HK-2 (cell line): ENCODE results near the gene ASB7.
"Not testable (repeated sequence)": the region's sequence is repeated elsewhere in the genome, so short reads cannot be mapped to it uniquely, and the experiment has no call there.

ENCODE experiments used
- DNase-seq: peaks from one replicate; pipeline ENCODE4 v3.0.0-alpha.2; 2018; ENCODE audit not compliant: unreplicated experiment

The ASB7 gene

DNA sequence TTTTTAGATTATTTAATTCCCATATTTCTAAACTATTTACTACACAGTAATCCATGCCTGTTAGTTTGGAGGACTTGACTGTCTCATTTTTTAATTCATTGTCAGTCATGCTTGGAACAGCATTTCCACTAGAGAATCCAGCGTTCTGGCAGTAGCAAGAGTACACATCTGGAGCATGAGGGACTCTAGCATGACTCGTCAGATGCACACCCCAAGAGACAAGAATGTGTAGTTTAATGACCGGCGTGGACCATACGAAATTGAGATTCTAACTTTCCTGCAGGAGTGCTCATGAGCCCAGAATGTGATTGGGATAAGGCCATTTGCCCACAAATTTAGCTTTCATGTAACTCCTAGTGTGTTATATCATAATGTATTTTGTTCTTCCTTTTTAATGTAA, 48.9 kb downstream of the ASB7 start:
- DNase-seq: no peak

GRCh38 chr15:100652116-100652515, 49.7 kb downstream of the ASB7 start:
- DNase-seq: no peak

- no peak for DNase-seq
Observed at GRCh38 chr15:100653608-100654007, 51.2 kb downstream of the ASB7 start.

- DNase-seq: no peak
Observed at GRCh38 chr15:100658895-100659294, 56.5 kb downstream of the ASB7 start.

DNA sequence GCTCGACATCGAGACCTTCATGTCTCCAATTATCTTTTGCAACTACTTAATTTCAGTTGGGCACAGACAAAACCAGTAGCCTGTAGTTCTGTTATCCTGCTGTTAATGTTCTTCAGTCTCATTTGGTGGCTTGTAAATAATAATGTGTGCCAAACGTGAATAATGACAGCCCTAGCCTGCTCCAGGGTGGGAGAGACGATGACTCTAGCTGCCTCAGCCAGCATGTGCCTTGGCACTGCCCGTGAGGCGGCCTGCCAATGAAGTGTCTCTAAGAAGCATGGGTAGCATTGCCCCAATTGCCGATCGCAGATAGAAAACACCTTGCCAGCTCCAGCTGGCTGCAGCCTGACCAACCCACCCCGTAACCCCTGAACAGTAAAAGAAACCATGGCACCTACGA, 58.8 kb downstream of the ASB7 start:
- no peak for DNase-seq

DNA sequence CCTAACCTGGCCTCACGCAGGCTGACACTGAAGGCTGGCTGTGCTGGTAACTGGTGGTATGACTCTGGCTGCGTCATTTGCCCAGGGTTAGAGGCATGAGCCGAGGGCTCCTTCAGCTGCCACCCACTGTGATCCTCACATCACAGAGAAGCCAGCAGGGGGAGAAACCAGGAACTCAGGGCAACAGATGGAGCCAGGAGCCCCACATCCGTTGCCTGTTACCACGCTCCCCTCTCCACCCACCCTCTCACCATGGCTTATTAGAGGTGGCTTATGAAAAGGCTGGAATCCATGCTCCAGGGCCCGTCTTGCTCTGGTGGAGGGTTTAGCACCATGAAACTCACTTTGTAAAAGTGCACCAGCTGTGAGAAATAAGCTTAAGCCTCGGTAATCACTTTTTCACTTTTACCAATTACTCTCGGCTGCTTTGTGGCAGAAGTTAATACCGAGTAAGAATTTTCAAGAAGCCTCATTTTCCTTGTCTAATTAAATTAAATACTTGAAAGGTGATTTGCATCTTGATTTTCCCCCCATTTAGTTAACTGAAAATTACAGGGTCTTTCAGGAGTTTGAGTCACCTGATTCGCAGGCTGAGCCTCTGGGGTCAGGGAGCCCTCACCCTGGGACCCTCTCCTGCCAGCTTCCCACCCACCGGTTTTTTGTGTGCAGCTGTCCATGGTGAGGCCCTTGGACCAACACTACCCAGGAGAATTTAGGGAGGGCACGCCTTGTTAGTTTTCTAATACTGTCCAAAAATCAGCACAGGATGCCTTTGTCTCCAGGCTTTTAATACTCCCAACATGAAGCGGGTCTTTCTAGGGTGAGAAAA, 60.9 kb downstream of the ASB7 start:
- no peak for DNase-seq

GRCh38 chr15:100663915-100664281, 61.5 kb downstream of the ASB7 start:
- DNase-seq: no peak

- no peak for DNase-seq
Observed at GRCh38 chr15:100665570-100665969, 63.2 kb downstream of the ASB7 start.

DNA sequence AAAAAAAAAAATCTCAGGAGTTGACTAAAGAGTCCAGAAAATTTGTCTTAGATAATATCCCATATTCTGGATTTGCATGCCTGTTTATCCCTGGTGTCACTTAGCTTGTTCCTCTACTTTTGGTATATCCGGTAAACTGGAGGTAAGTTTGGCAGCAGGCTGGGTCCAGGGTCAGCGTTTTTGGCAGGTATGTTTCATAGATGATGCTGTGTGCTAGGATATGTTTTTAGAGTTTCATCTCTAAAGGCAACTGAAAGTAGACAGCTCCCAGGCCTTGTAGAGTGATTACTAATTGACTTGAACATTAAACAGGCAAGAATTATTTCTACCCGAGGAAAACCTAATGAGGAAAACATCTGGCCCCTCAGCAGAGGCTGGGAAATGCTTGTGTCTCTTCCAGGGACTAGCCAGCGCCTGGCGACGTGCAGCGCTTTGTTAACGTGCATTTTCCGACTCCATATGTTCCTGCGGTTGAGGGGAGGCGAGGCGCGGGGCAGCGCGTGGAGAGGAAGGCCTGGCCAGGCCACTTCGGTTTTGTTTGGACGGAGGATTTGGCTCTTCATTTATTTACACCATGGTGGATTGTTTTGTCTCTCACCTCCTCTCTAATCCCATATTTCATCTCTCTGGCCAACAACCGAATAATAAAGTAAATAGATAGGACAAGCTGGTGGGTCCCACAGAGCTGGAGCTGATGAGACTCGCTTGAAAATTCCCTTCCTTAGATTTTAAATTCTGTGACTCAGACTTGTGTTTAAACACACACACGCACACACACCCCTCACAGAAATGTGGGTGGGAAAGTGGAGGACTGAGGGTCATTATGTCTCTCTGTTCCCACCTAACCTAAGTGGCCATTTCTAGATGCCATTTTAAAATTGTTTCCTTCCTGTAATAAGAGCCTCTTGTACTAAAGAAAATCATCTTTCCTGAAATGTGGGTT, 65.3 kb downstream of the ASB7 start:
- no peak for DNase-seq

- DNase-seq: no peak
Observed at GRCh38 chr15:100668348-100668745, 66.0 kb downstream of the ASB7 start.

DNA sequence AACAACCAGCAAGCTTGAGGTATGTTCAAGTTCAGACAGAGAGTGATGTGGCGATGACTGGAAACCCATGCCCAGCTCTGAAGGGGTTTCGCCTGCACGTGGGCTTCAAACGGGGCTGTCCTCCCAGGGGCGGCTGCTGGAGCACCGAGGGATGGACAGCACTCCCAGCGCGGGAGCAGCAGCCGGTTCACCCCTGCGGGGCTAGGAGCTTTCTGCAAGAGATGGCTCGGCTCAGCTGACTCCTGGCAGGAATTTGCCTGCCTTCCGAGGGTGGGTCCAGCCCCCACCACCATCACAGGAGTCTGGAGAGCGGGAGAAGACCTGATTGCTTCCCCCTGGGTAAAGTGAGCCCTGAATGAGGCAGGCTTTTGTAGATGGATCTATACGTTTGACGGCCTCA, 66.9 kb downstream of the ASB7 start:
- DNase-seq: no peak

GRCh38 chr15:100670505-100671021, 68.2 kb downstream of the ASB7 start:
- DNase-seq: no peak

DNA sequence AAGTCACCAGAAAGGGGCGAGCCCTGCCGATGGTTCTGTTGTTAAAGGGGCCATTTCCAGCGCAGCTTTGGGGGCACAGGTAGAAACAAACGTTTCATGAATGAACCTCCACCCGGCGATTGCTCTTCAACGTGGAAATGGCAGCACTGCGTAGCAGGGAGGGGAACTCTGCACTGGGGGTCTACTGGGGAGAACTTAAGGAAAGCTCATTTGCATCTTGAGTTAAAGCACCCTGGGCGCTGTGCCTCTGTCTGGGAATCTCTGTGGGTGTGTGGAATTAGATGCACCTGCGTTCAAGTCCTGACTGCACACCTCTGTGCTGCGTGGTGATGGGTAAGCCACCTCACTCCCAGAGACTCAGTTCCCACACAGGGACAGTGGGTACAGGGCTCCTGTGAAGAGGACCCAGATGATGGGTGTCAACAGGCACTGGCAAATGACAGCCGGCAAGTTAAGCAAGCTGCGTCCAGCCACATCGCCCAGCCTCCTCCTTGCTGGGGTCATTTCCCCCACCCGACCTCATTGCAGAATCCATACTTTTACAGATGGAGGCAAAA, 68.8 kb downstream of the ASB7 start:
- DNase-seq: no peak

GRCh38 chr15:100671858-100672543, 69.6 kb downstream of the ASB7 start:
- DNase-seq: no peak

GRCh38 chr15:100672959-100673358, 70.6 kb downstream of the ASB7 start:
- no peak for DNase-seq

DNA sequence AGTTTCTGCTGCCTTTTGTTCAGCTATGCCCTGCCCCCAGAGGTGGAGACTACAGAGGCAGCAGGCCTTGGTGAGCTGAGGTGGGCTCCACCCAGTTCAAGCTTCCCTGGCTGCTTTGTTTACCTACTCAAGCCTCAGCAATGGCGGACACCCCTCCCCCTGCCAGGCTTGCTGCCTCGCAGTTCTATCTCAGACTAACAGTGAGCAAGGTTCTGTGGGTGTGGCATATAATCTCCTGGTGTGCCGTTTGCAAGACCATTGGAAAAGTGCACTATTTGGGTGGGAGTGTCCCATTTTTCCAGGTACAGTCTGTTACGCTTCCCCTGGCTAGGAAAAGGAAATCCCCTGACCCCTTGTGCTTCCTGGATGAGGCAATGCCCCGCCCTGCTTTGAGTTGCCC, 76.8 kb downstream of the ASB7 start:
- DNase-seq: not testable (repeated sequence)

DNA sequence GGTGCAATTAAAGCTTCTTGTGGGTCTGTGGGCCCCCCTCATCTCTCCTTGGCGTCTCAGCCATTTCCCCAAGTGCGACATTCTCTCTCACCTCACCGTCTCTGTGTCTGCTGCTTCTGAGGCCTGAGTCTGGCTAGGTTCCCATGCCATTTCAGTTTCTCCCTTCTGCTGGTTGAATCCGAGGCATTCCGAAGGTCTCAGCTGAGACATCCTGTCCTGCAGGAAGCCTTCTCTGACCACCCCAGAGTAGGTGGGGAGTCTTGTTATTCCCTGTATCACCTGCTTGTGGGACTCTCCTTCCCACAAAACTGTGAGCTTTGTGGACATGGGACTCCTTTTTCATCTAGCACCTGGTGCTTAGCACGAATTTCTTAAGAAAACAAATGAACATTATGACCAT, 78.3 kb downstream of the ASB7 start:
- no peak for DNase-seq

DNA sequence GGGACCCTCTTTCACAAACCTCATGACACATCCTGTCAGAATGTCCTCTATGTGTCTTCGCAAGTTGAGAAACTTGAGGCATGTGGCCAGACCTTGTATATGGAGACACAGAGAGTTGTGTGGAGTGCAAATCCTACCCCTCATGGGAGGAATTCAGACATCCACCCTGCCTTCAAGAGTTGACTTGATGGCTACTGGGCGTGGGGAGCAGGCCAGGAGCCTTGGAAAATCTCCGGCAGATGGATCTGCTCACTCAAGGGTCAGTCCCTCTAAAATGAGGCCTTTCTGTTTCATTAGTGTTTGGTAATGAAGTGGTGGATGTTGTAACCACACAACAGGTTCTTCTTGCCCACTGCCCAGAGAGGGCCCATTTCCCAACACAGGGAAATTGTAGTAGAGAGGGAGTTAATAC, 79.0 kb downstream of the ASB7 start:
- no peak for DNase-seq

GRCh38 chr15:100682468-100682867, 80.1 kb downstream of the ASB7 start:
- no peak for DNase-seq

DNA sequence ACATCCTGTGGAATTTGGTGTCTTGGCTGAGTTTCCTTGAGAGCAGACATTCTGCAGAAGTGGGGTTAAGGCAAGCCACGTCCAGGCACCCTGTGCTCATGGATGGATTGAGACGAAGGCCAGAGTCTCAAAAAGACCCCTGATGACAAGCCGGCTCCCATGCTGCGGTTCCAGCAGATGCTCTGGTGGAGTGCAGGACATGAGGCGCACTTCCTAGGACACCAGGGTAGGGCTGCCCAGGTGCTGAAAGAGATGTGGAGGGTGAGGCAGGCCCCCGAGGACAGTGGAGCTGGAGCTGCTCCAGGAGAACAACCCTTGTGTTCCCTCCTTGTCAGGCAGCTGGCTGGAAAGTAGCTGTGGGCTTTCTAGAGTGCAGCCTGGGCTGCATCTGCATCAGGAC, 81.0 kb downstream of the ASB7 start:
- no peak for DNase-seq

GRCh38 chr15:100684591-100684990, 82.2 kb downstream of the ASB7 start:
- DNase-seq: no peak
